ENCODE results near the gene SEMA5A. TPM values are rescaled to one million over a fixed set of nuclear protein-coding genes. Genes with fewer than 3 reads are reported as not detected.

Gene SEMA5A
- polyA plus RNA-seq, 1 donor from 2014 or later = 3.2 TPM

DNA sequence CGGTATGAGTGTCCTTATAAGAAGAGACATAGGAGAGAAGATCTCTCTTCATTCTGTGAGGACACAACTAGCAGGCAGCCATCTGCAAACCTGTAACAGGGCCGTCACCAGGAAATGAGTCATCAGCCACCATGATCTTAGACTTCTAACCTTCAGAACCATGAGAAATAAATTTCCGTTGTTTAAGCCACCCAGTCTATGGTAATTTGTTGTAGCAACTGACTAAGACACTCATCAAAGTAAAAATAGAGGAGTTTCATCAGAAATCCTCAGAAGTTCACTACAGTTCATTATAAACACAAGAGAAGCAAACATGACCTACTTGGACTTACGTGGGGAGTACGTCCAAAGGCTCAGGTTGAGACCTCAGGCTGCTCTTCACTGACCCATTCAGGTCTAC is 357.7 kb downstream of the SEMA5A start:
- Histone ChIP-seq H3K9ac (ENCODE audit: low read length) (no peak overlapping the region), H3K79me2 (replicated peaks; ENCODE audit: insufficient read depth, low read length) (no peaks in the 10 kb centered on the region), H3F3A (ENCODE audit: insufficient read depth, low read length, poor library complexity, severe bottlenecking) (no peaks in the 10 kb centered on the region), H2AFZ (ENCODE audit: low read depth, low read length) (no peak overlapping the region), H3K4me2 (ENCODE audit: low read length) (no peak overlapping the region), H3K36me3 (ENCODE audit: insufficient read depth, low read length) (no peaks in the 10 kb centered on the region), H3K27ac (ENCODE audit: low read length) (no peak overlapping the region), H3K27me3 (ENCODE audit: insufficient read depth, low read depth, low read length) (no peaks in the 10 kb centered on the region), H3K9me3 (ENCODE audit: low read length) (no peaks in the 10 kb centered on the region), H4K20me1 (ENCODE audit: insufficient read depth) (no peaks in the 10 kb centered on the region), H3K4me3 (ENCODE audit: low read length) (no peak overlapping the region), H3K9me2 (ENCODE audit: insufficient read depth, low read length) (no peaks in the 10 kb centered on the region)
- no peak for TF ChIP-seq POLR2AphosphoS5 (IDR thresholded peaks at IDR 0.05)
- TF ChIP-seq, protein P1, sequence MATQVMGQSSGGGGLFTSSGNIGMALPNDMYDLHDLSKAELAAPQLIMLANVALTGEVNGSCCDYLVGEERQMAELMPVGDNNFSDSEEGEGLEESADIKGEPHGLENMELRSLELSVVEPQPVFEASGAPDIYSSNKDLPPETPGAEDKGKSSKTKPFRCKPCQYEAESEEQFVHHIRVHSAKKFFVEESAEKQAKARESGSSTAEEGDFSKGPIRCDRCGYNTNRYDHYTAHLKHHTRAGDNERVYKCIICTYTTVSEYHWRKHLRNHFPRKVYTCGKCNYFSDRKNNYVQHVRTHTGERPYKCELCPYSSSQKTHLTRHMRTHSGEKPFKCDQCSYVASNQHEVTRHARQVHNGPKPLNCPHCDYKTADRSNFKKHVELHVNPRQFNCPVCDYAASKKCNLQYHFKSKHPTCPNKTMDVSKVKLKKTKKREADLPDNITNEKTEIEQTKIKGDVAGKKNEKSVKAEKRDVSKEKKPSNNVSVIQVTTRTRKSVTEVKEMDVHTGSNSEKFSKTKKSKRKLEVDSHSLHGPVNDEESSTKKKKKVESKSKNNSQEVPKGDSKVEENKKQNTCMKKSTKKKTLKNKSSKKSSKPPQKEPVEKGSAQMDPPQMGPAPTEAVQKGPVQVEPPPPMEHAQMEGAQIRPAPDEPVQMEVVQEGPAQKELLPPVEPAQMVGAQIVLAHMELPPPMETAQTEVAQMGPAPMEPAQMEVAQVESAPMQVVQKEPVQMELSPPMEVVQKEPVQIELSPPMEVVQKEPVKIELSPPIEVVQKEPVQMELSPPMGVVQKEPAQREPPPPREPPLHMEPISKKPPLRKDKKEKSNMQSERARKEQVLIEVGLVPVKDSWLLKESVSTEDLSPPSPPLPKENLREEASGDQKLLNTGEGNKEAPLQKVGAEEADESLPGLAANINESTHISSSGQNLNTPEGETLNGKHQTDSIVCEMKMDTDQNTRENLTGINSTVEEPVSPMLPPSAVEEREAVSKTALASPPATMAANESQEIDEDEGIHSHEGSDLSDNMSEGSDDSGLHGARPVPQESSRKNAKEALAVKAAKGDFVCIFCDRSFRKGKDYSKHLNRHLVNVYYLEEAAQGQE (IDR thresholded peaks at IDR 0.05; ENCODE audit: borderline replicate concordance) = no peak
- no peak for TF ChIP-seq EP300 (conservative IDR thresholded peaks at IDR 0.05; ENCODE audit: poor library complexity, severe bottlenecking)
- no peak for TF ChIP-seq SMC3 (conservative IDR thresholded peaks at IDR 0.05; ENCODE audit: poor library complexity)
- TF ChIP-seq EZH2 (IDR thresholded peaks at IDR 0.05; ENCODE audit: borderline replicate concordance, insufficient read depth, low read length, poor library complexity, severe bottlenecking) = no peak
- no peak for TF ChIP-seq RAD21 (conservative IDR thresholded peaks at IDR 0.05)

DNA sequence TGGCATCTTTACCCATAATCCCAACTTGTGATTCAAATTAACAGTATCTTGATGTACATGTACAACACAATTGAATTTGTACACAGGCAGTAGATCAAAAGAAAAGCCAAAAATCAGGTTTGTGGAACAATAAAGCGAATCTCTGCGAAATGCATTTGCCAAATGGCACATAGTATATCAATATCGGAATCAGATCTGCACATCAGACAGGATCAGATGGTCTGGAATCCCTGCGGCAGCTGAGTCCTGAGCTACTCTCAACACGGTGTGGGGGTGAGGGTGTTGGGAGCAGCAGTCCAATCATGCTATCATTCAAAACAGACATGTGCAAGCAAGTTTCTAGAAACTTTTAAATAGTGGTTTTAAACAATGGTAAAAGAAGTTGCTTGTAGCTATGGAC is 358.3 kb downstream of the SEMA5A start:
- Histone ChIP-seq H3K36me3 (ENCODE audit: insufficient read depth, low read length) (no peaks in the 10 kb centered on the region), H3K9me3 (ENCODE audit: low read length) (no peaks in the 10 kb centered on the region), H3K4me2 (ENCODE audit: low read length) (no peak overlapping the region), H3K4me3 (ENCODE audit: low read length) (no peak overlapping the region), H3K27ac (ENCODE audit: low read length) (no peak overlapping the region), H4K20me1 (ENCODE audit: insufficient read depth) (no peaks in the 10 kb centered on the region), H3K79me2 (replicated peaks; ENCODE audit: insufficient read depth, low read length) (no peaks in the 10 kb centered on the region), H3K9me2 (ENCODE audit: insufficient read depth, low read length) (no peaks in the 10 kb centered on the region), H3K27me3 (ENCODE audit: insufficient read depth, low read depth, low read length) (no peaks in the 10 kb centered on the region), H3F3A (ENCODE audit: insufficient read depth, low read length, poor library complexity, severe bottlenecking) (no peaks in the 10 kb centered on the region), H3K9ac (ENCODE audit: low read length) (no peak overlapping the region), H2AFZ (ENCODE audit: low read depth, low read length) (no peak overlapping the region)
- TF ChIP-seq POLR2AphosphoS5 (IDR thresholded peaks at IDR 0.05) (no peak), SMC3 (conservative IDR thresholded peaks at IDR 0.05; ENCODE audit: poor library complexity) (no peak), EP300 (conservative IDR thresholded peaks at IDR 0.05; ENCODE audit: poor library complexity, severe bottlenecking) (no peak), EZH2 (IDR thresholded peaks at IDR 0.05; ENCODE audit: borderline replicate concordance, insufficient read depth, low read length, poor library complexity, severe bottlenecking) (no peak), MXI1 (conservative IDR thresholded peaks at IDR 0.05; ENCODE audit: poor library complexity, severe bottlenecking) (no peak)
- TF ChIP-seq, protein P2, sequence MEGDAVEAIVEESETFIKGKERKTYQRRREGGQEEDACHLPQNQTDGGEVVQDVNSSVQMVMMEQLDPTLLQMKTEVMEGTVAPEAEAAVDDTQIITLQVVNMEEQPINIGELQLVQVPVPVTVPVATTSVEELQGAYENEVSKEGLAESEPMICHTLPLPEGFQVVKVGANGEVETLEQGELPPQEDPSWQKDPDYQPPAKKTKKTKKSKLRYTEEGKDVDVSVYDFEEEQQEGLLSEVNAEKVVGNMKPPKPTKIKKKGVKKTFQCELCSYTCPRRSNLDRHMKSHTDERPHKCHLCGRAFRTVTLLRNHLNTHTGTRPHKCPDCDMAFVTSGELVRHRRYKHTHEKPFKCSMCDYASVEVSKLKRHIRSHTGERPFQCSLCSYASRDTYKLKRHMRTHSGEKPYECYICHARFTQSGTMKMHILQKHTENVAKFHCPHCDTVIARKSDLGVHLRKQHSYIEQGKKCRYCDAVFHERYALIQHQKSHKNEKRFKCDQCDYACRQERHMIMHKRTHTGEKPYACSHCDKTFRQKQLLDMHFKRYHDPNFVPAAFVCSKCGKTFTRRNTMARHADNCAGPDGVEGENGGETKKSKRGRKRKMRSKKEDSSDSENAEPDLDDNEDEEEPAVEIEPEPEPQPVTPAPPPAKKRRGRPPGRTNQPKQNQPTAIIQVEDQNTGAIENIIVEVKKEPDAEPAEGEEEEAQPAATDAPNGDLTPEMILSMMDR (IDR thresholded peaks at IDR 0.05; ENCODE audit: poor library complexity, severe bottlenecking) = no peak

DNA sequence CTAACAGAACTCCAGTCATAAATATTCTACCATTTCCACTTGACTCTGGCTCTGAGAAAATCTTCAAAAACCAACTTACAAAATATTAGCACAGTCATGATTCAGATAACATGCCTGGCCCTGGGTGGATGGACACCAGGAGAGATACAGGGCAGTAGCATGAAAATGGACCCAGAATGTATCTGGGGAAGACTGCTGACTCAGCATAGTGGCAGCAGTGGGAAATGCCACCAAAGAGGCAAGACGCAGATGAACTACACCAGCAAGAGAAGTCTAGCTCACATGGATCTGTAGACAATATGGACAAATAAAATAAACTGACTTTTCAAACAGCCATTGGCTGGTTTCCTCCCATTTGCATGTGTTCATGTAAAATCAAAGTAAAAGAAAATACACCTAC is 359.8 kb downstream of the SEMA5A start:
- H4K20me1 ChIP-seq (ENCODE audit: insufficient read depth) = no peaks in the 10 kb centered on the region
- no peaks in the 10 kb centered on the region for H3K27me3 ChIP-seq (ENCODE audit: insufficient read depth, low read depth, low read length)
- no peak overlapping the region for H2AFZ ChIP-seq (ENCODE audit: low read depth, low read length)
- no peaks in the 10 kb centered on the region for H3K36me3 ChIP-seq (ENCODE audit: insufficient read depth, low read length)
- no peaks in the 10 kb centered on the region for H3K9me3 ChIP-seq (ENCODE audit: low read length)
- H3K9me2 ChIP-seq (ENCODE audit: insufficient read depth, low read length) = no peaks in the 10 kb centered on the region
- no peak overlapping the region for H3K4me2 ChIP-seq (ENCODE audit: low read length)
- no peak for TF ChIP-seq POLR2AphosphoS5 (IDR thresholded peaks at IDR 0.05)
- no peak for TF ChIP-seq TAF1 (IDR thresholded peaks at IDR 0.05; ENCODE audit: low read depth)
- TF ChIP-seq EP300 (conservative IDR thresholded peaks at IDR 0.05; ENCODE audit: poor library complexity, severe bottlenecking) = no peak
- no peak for TF ChIP-seq MXI1 (conservative IDR thresholded peaks at IDR 0.05; ENCODE audit: poor library complexity, severe bottlenecking)
- no peak for TF ChIP-seq RAD21 (conservative IDR thresholded peaks at IDR 0.05)
- TF ChIP-seq, protein P2 (IDR thresholded peaks at IDR 0.05; ENCODE audit: poor library complexity, severe bottlenecking) = no peak
- TF ChIP-seq, protein P1 (IDR thresholded peaks at IDR 0.05; ENCODE audit: borderline replicate concordance) = no peak
- no peak for TF ChIP-seq SMC3 (conservative IDR thresholded peaks at IDR 0.05; ENCODE audit: poor library complexity)
- TF ChIP-seq EZH2 (IDR thresholded peaks at IDR 0.05; ENCODE audit: borderline replicate concordance, insufficient read depth, low read length, poor library complexity, severe bottlenecking) = no peak
- no peak overlapping the region for H3K27ac ChIP-seq (ENCODE audit: low read length)
- no peak overlapping the region for H3K4me3 ChIP-seq (ENCODE audit: low read length)
- H3F3A ChIP-seq (ENCODE audit: insufficient read depth, low read length, poor library complexity, severe bottlenecking) = no peaks in the 10 kb centered on the region
- no peaks in the 10 kb centered on the region for H3K79me2 ChIP-seq (replicated peaks; ENCODE audit: insufficient read depth, low read length)
- H3K9ac ChIP-seq (ENCODE audit: low read length) = no peak overlapping the region
